Duodenal mucosa (tissue), 2 donors: ENCODE data around the gene IGFL4.

Experiments used
- H3K27ac ChIP-seq: one replicate; pipeline ENCODE4 v1.7.0; 2013; ENCODE audit warnings: low read depth, low read length
- H3K27me3 ChIP-seq, 2 donors: one replicate each; pipeline ENCODE4 v1.7.0; 2013; ENCODE audit warnings: low read length in 2 of 2, control low read depth in 1 of 2; ENCODE audit not compliant: insufficient read depth in 2 of 2, control insufficient read depth in 1 of 2
- H3K36me3 ChIP-seq, 2 donors: one replicate each; pipeline ENCODE4 v1.7.0; 2013; ENCODE audit warnings: low read length in 2 of 2, control low read depth in 1 of 2; ENCODE audit not compliant: insufficient read depth in 2 of 2, control insufficient read depth in 1 of 2
- H3K4me1 ChIP-seq, 2 donors: one replicate each; pipeline ENCODE4 v1.7.0; 2013; ENCODE audit warnings: low read length in 2 of 2, control low read depth in 1 of 2; ENCODE audit not compliant: insufficient read depth in 2 of 2, control insufficient read depth in 1 of 2
- H3K4me3 ChIP-seq, 2 donors: one replicate each; pipeline ENCODE4 v1.7.0; 2013; ENCODE audit warnings: low read length in 2 of 2, low read depth in 1 of 2
- H3K9ac ChIP-seq, 2 donors: one replicate each; pipeline ENCODE4 v1.7.0; 2013; ENCODE audit warnings: low read length in 2 of 2, low read depth in 1 of 2
- H3K9me3 ChIP-seq, 2 donors: one replicate each; pipeline ENCODE4 v1.7.0; 2013; ENCODE audit warnings: low read length in 2 of 2, control low read depth in 1 of 2; ENCODE audit not compliant: control insufficient read depth in 1 of 2

Gene IGFL4

DNA sequence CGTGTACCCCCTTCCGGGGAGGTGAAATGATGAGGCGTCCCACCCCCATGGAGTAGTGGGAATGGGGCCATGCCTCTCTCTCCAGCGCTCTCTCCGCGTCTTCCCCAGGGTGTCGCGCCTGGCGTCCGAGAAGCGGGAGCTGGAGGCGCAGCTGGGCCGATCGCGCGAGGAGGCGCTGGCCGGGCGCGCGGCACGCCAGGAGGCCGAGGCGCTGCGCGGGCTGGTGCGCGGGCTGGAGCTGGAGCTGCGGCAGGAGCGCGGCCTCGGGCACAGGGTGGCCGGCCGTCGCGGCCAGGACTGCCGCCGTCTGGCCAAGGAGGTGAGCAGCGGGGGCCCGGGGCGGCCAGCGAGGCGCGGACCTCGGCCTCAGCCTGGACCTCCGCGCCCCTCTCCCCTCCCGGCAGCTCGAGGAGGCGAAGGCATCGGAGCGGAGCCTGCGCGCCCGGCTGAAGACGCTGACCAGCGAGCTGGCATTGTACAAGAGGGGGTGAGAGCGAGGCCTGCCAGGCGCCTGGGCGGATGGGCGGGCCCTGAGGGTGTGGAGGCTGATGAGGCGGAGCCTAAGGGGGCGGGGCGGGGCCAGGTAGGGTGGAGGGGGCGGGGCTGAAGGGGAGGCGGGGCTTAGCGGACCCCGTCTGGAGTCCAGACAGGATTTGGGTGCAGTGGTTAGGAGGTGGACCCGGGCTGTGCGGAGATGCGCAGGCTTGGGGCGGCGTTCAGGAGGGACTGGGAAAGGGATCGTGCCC lies 25.7 kb downstream of the IGFL4 start:
- no peak overlapping the region for H3K27ac ChIP-seq

GRCh38 chr19:46014534-46014933 lies 26.3 kb downstream of the IGFL4 start:
- peak overlapping the region; percentile 31 to 38 for H3K4me3 ChIP-seq
- H3K27me3 ChIP-seq, result peaks cover 4 to 9% of the 10 kb centered on the region in 2 donors
- no peak overlapping the region for H3K27ac ChIP-seq
- H3K9ac ChIP-seq, result peak overlapping the region in 1 of 2 donors; percentile 13
- no peaks in the 10 kb centered on the region for H3K36me3 ChIP-seq
- H3K9me3 ChIP-seq, result no peaks in the 10 kb centered on the region
- H3K4me1 ChIP-seq, result peaks cover 13 to 17% of the 10 kb centered on the region in 2 donors

More for the DNA sequence above, 25.7 kb downstream of the IGFL4 start:
- no peaks in the 10 kb centered on the region for H3K36me3 ChIP-seq
- peaks cover 4 to 9% of the 10 kb centered on the region in 2 donors for H3K27me3 ChIP-seq
- peak overlapping the region in 1 of 2 donors; percentile 13 for H3K9ac ChIP-seq
- H3K4me3 ChIP-seq, result peak overlapping the region; percentile 80 to 88
- H3K9me3 ChIP-seq, result no peaks in the 10 kb centered on the region
- H3K4me1 ChIP-seq, result peaks cover 13 to 17% of the 10 kb centered on the region in 2 donors

GRCh38 chr19:46009530-46010510 lies 31.0 kb downstream of the IGFL4 start:
- no peak overlapping the region for H3K9ac ChIP-seq
- peaks cover 0 to 5% of the 10 kb centered on the region in 2 donors for H3K27me3 ChIP-seq
- no peaks in the 10 kb centered on the region for H3K9me3 ChIP-seq
- no peak overlapping the region for H3K27ac ChIP-seq
- no peak overlapping the region for H3K4me3 ChIP-seq
- peaks cover 5 to 6% of the 10 kb centered on the region in 2 donors for H3K4me1 ChIP-seq
- no peaks in the 10 kb centered on the region for H3K36me3 ChIP-seq

GRCh38 chr19:46006411-46006810 lies 34.4 kb downstream of the IGFL4 start:
- Histone ChIP-seq H3K36me3 (no peaks in the 10 kb centered on the region), H3K9ac (no peak overlapping the region), H3K4me3 (no peak overlapping the region)

DNA sequence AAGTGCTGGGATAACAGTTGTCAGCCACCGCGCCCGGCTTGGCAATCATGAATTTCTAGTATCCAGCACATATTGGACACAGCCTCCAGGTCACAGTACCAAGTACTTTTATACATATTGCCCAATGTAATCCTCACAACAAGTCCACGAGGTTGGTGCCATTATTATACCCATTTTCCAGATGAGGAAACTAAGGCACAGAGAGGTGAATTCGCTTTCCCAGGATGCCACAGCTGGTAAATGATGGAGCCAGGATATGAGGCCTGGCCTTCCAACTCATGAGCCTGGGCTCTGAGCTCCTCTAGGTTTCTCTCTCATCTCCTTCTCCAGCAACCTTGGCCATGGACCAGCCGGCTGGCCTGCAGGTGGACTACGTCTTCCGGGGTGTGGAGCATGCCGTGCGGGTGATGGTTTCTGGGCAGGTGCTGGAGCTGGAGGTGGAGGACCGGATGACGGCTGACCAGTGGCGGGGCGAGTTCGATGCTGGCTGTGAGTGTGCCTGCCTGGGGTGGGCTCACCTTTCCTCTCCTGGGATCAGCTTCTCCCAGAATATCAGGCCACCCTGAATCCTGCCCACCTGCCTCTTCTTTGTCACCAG lies 38.0 kb downstream of the IGFL4 start:
- Histone ChIP-seq H3K36me3 (no peaks in the 10 kb centered on the region), H3K4me3 (no peak overlapping the region), H3K27ac (no peak overlapping the region), H3K9ac (no peak overlapping the region), H3K4me1 (peaks cover 6 to 10% of the 10 kb centered on the region in 2 donors), H3K27me3 (no peaks in the 10 kb centered on the region), H3K9me3 (no peaks in the 10 kb centered on the region)

More at GRCh38 chr19:46006411-46006810, 34.4 kb downstream of the IGFL4 start:
- H3K27me3 ChIP-seq, result no peaks in the 10 kb centered on the region
- no peaks in the 10 kb centered on the region for H3K4me1 ChIP-seq
- no peak overlapping the region for H3K27ac ChIP-seq
- H3K9me3 ChIP-seq, result no peaks in the 10 kb centered on the region

DNA sequence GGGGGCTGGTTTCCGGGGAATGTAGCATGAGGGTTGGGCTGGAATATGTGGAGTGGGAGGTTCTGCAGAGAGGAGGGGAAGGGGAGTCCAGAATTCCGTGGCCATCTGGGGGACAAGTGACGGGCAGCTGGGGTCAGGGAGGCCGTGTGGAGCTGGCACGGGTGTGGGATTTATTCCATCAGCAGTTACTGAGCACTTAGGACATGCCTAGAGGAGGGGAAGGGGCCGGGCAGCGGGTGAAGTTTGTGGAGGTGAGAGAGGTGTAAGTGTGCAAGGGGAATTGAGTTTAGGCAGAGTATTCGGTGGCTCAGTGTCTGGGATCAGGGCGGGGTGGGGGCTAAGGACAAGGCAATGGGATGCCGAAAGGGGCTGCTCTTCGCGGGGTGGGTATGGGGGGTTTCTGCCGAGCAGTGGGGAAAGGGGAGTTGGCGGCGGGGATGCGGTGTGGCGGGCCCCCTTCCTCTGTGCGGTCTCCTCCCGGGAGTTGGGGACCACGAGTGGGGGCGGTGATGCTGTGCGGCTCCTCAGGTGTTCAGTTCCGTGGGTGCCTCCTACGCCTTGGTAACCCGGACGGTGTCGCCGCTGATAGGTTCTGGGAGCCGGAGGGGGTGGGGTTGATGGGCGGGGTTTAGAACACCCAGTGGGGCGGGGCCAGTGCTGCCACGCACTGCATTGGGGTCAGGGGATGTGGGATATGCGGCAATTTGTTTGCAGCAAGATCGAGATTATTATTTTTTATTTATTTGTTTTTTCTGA lies 40.1 kb downstream of the IGFL4 start:
- no peak overlapping the region for H3K9ac ChIP-seq
- H3K4me1 ChIP-seq, result peaks cover 13 to 15% of the 10 kb centered on the region in 2 donors
- H3K27ac ChIP-seq, result no peak overlapping the region
- no peaks in the 10 kb centered on the region for H3K27me3 ChIP-seq
- peak overlapping the region; percentile 32 to 38 for H3K4me3 ChIP-seq
- no peaks in the 10 kb centered on the region for H3K9me3 ChIP-seq
- H3K36me3 ChIP-seq, result no peaks in the 10 kb centered on the region

- peaks cover 14 to 16% of the 10 kb centered on the region in 2 donors for H3K4me1 ChIP-seq
- no peaks in the 10 kb centered on the region for H3K9me3 ChIP-seq
- H3K4me3 ChIP-seq, result no peak overlapping the region
- H3K36me3 ChIP-seq, result no peaks in the 10 kb centered on the region
- no peak overlapping the region for H3K9ac ChIP-seq
- no peak overlapping the region for H3K27ac ChIP-seq
- no peaks in the 10 kb centered on the region for H3K27me3 ChIP-seq
Measured at GRCh38 chr19:45999653-46000121, 41.1 kb downstream of the IGFL4 start.

DNA sequence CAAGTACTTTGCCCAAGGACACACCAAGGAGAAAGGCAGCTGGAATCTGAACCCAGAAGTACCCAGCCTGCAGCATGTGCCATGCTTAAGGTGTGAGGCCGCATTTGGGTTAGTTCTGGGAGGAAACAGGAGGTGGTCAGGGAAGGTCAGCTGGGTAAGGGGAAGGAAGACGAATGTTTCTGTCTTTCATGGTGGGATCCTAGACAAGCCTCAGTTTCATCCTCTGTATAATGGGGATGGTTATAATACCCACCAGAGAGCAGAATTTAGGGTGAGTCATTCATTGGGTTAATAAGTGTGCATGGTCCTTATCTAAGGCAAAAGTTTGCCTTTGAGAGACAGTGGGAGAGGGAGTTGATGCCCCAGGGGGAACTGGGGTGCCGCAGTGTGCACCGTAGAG lies 42.0 kb downstream of the IGFL4 start:
- peaks cover 14 to 16% of the 10 kb centered on the region in 2 donors for H3K4me1 ChIP-seq
- H3K27ac ChIP-seq, result no peak overlapping the region
- H3K4me3 ChIP-seq, result no peak overlapping the region
- H3K27me3 ChIP-seq, result no peaks in the 10 kb centered on the region
- no peak overlapping the region for H3K9ac ChIP-seq
- no peaks in the 10 kb centered on the region for H3K36me3 ChIP-seq
- no peaks in the 10 kb centered on the region for H3K9me3 ChIP-seq

DNA sequence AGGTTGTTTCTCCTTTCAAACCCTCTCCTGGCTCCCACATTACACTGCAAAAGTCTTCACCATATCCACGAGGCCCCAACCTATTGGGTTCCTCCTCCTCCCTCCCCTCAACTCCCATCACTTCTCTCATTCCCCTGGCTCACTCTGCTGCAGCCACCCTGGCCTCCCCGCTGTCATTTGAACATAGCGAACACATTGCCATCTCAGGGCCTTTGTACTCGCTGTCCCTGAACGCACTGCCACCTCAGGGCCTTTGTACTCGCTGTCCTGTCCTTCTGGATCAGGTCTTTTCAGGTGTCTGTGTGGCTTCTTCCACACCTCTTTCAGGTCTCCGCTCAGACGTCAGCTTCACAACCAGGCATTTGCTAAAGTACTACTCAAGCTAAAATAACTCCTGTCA lies 43.9 kb downstream of the IGFL4 start:
- Histone ChIP-seq H3K36me3 (no peaks in the 10 kb centered on the region), H3K27ac (no peak overlapping the region), H3K4me3 (no peak overlapping the region), H3K4me1 (peaks cover 14 to 16% of the 10 kb centered on the region in 2 donors), H3K9ac (no peak overlapping the region), H3K9me3 (no peaks in the 10 kb centered on the region), H3K27me3 (no peaks in the 10 kb centered on the region)
